ENCODE data around the gene NTHL1. TPM values are rescaled to one million over a fixed set of nuclear protein-coding genes. Genes with fewer than 3 reads are reported as not detected.

NTHL1 gene
- total and polyA plus RNA-seq, 2 of the 4 experiments (the other 2 are of a cell fraction): 22.8 to 28.0 TPM

GRCh38 chr16:2015947-2016208 lies 31.8 kb downstream of the NTHL1 start:
- no peak for TF ChIP-seq CEBPB (IDR thresholded peaks at IDR 0.05; ENCODE audit: low read depth, low read length)
- no peak for TF ChIP-seq POLR2A (IDR thresholded peaks at IDR 0.05; ENCODE audit: low read depth, low read length)
- TF ChIP-seq USF2 (IDR thresholded peaks at IDR 0.05; ENCODE audit: low read depth, low read length): no peak
- no peak for TF ChIP-seq BHLHE40 (IDR thresholded peaks at IDR 0.05; ENCODE audit: low read depth, low read length)
- no peak for TF ChIP-seq MAFK (IDR thresholded peaks at IDR 0.05; ENCODE audit: low read depth, low read length)
- TF ChIP-seq MXI1 (IDR thresholded peaks at IDR 0.05; ENCODE audit: borderline replicate concordance, low read depth, low read length): no peak
- no peak for TF ChIP-seq RFX5 (IDR thresholded peaks at IDR 0.05; ENCODE audit: low read depth, low read length)
- TF ChIP-seq SMC3 (IDR thresholded peaks at IDR 0.05; ENCODE audit: low read depth, low read length): no peak
- no peak for TF ChIP-seq CHD1 (IDR thresholded peaks at IDR 0.05; ENCODE audit: low read depth, low read length)
- no peak for TF ChIP-seq MAZ (IDR thresholded peaks at IDR 0.05; ENCODE audit: borderline replicate concordance, low read depth, low read length)
- no peak for TF ChIP-seq FOS (IDR thresholded peaks at IDR 0.05; ENCODE audit: low read depth, low read length)
- no peak for TF ChIP-seq ELK1 (IDR thresholded peaks at IDR 0.05; ENCODE audit: borderline replicate concordance, low read depth, low read length)
- TF ChIP-seq RCOR1 (IDR thresholded peaks at IDR 0.05; ENCODE audit: insufficient replicate concordance, low read length): no peak
- TF ChIP-seq NFE2L2 (IDR thresholded peaks at IDR 0.05; ENCODE audit: low read depth, low read length): no peak
- TF ChIP-seq RAD21 (IDR thresholded peaks at IDR 0.05; ENCODE audit: low read length): no peak
- TF ChIP-seq CTCF (conservative IDR thresholded peaks at IDR 0.05; ENCODE audit: low read depth, low read length): no peak
- H3K56ac ChIP-seq (ENCODE audit: extremely low read depth, insufficient read depth, low read length): no peak overlapping the region
- no peak overlapping the region for H4K5ac ChIP-seq (ENCODE audit: low read depth, low read length)
- H2AK9ac ChIP-seq (replicated peaks; ENCODE audit: low read depth, low read length, poor library complexity): peak overlapping the region; percentile 72
- peaks cover 6% of the 10 kb centered on the region for H3K9me1 ChIP-seq (ENCODE audit: insufficient read depth, low read length)
- peak overlapping the region; percentile 72 for H2AFZ ChIP-seq (replicated peaks; ENCODE audit: low read length, poor library complexity)
- ATAC-seq (ENCODE audit: low read depth) (no peak), DNase-seq (no peak)
- no peaks in the 10 kb centered on the region for H3K9me3 ChIP-seq (ENCODE audit: control insufficient read depth, insufficient read depth, low read length)
- H3K27ac ChIP-seq (ENCODE audit: insufficient read depth, low read length): no peak overlapping the region
- no peak overlapping the region; the same call in 1 of the 2 replicates for H3K23ac ChIP-seq (ENCODE audit: low read depth, low read length)
- H3K27me3 ChIP-seq (ENCODE audit: control insufficient read depth, insufficient read depth, low read length): peaks cover 18% of the 10 kb centered on the region; the same call in 1 of the 2 replicates
- peak overlapping the region; percentile 74 for H2AK5ac ChIP-seq (ENCODE audit: low read depth, low read length)
- peak overlapping the region; percentile 81 for H3K4ac ChIP-seq (ENCODE audit: low read depth, low read length)
- CTCF ChIA-PET: interaction anchor here (1.4 kb wide), 1 partner anchor 125 kb away, joined by 3 read pairs; no protein-coding TSS in a partner anchor
- no peak overlapping the region for H3K9ac ChIP-seq (ENCODE audit: low read depth, low read length)
- H4K8ac ChIP-seq (ENCODE audit: low read depth in 2 of 2, low read length in 2 of 2): no peak overlapping the region
- intact Hi-C loops (cut with micrococcal nuclease) (no loop called here), dilution Hi-C loops (cut with HindIII; ENCODE audit: low sequenced_read_pairs, unreplicated experiment) (no loop called here), in situ Hi-C loops (cut with MboI; ENCODE audit: low sequenced_read_pairs) (no loop called here)
- no peak overlapping the region for H3K4me2 ChIP-seq (ENCODE audit: low read depth, low read length)
- H3K4me3 ChIP-seq (ENCODE audit: insufficient read depth, low read depth, low read length): no peak overlapping the region
- peaks cover 0 to 2% of the 10 kb centered on the region in 2 experiments; a peak in 2 of 4 replicates for H3K79me1 ChIP-seq (ENCODE audit: low read depth in 1 of 2, low read length in 2 of 2)
- peak overlapping the region; percentile 76; the same call in 1 of the 2 replicates for H3K14ac ChIP-seq (replicated peaks; ENCODE audit: low read depth, low read length)
- H4K91ac ChIP-seq (ENCODE audit: insufficient read depth, low read depth, low read length): peak overlapping the region; percentile 6; the same call in 1 of the 2 replicates
- no peaks in the 10 kb centered on the region for H3K36me3 ChIP-seq (ENCODE audit: control insufficient read depth, insufficient read depth, low read length)
- no CpG with 5 or more reads among the region's 7 CpGs for WGBS, 2 experiments (ENCODE audit: extremely low coverage in 2 of 2, insufficient read length in 1 of 2)
- H3K18ac ChIP-seq (ENCODE audit: low read depth, low read length): no peak overlapping the region
- H2BK5ac ChIP-seq (ENCODE audit: low read depth, low read length, poor library complexity, severe bottlenecking): no peak overlapping the region
- H3K4me1 ChIP-seq (ENCODE audit: control insufficient read depth, insufficient read depth, low read length): peaks cover 3% of the 10 kb centered on the region; the same call in 1 of the 2 replicates
- POLR2A ChIA-PET (ENCODE audit: unreplicated experiment): no interaction called here
- H2BK15ac ChIP-seq (ENCODE audit: low read depth, low read length): no peak overlapping the region; the same call in 2 of the 3 replicates
- no peaks in the 10 kb centered on the region for H4K20me1 ChIP-seq (ENCODE audit: insufficient read depth, low read length)
- peak overlapping the region; percentile 14 for H2BK120ac ChIP-seq (ENCODE audit: low read depth, low read length)
- H2BK20ac ChIP-seq (ENCODE audit: low read depth, low read length): no peak overlapping the region
- BruUV-seq (replicated peaks): no TSS peak
